MCF 10A (cell line): ENCODE results near the gene SLC38A5. TPM values are rescaled to one million over a fixed set of nuclear protein-coding genes. Genes with fewer than 3 reads are reported as not detected.

Experiments used
- BruUV-seq: library from RNA; stranded (reverse); fragments of 400-500 nt; replicated peaks from 2 replicates; lab custom pipeline; 2021; lab: Mats Ljungman, UMichigan
- CTCF ChIA-PET: fragments of 300-600 bp; sonication (Branson Sonifier 250); formaldehyde crosslinking; extraction: SDS; loops from one replicate; lab custom pipeline; 2021; ENCODE audit warnings: antibody characterized with exemption, inconsistent platforms; lab: Yijun Ruan, JAX
- POLR2A ChIA-PET: fragments of 300-600, 350-650 bp; sonication (Branson Sonifier 250); formaldehyde crosslinking; extraction: SDS; loops from one replicate; lab custom pipeline; 2020; ENCODE audit warnings: antibody characterized with exemption, inconsistent platforms; lab: Yijun Ruan, JAX
- DNase-seq: peaks from one replicate; pipeline ENCODE4 v3.0.0-alpha.2; 2018; ENCODE audit not compliant: unreplicated experiment
- H3K27ac Mint-ChIP-seq: one replicate; pipeline ENCODE4 v1.8.0; 2022; ENCODE audit warnings: mild to moderate bottlenecking, low read depth, mixed read lengths; ENCODE audit not compliant: unreplicated experiment
- H3K27me3 Mint-ChIP-seq: one replicate; pipeline ENCODE4 v1.8.0; 2022; ENCODE audit warnings: mixed read lengths; ENCODE audit not compliant: insufficient read depth, unreplicated experiment
- H3K36me3 Mint-ChIP-seq: one replicate; pipeline ENCODE4 v1.8.0; 2022; ENCODE audit warnings: mild to moderate bottlenecking, moderate library complexity, mixed read lengths; ENCODE audit not compliant: insufficient read depth, unreplicated experiment
- H3K4me1 Mint-ChIP-seq: one replicate; pipeline ENCODE4 v1.8.0; 2022; ENCODE audit warnings: mixed read lengths; ENCODE audit not compliant: insufficient read depth, unreplicated experiment
- H3K4me3 Mint-ChIP-seq: one replicate; pipeline ENCODE4 v1.8.0; 2022; ENCODE audit warnings: mild to moderate bottlenecking, moderate library complexity, mixed read lengths; ENCODE audit not compliant: unreplicated experiment
- H3K9me3 Mint-ChIP-seq: one replicate; pipeline ENCODE4 v1.8.0; 2022; ENCODE audit warnings: mixed read lengths; ENCODE audit not compliant: unreplicated experiment
- intact Hi-C: fragments of 100-400 bp; cut with micrococcal nuclease; formaldehyde crosslinking; loops from 2 replicates; pipeline ENCODE4 v1.14.1; 2022
- total RNA-seq: library from RNA; stranded (reverse); gene quantifications from 2 replicates; pipeline ENCODE4 v1.2.3, GENCODE V29; 2022
- TF ChIP-seq, protein P1 (sequence below): fragments of 200-600 bp; IDR thresholded peaks from one replicate; pipeline ENCODE4 v1.8.0; 2022; ENCODE audit warnings: antibody characterized with exemption, mild to moderate bottlenecking; ENCODE audit not compliant: unreplicated experiment

The SLC38A5 gene
- total RNA-seq, 1 experiment from 2014 or later = 1.4 TPM

DNA sequence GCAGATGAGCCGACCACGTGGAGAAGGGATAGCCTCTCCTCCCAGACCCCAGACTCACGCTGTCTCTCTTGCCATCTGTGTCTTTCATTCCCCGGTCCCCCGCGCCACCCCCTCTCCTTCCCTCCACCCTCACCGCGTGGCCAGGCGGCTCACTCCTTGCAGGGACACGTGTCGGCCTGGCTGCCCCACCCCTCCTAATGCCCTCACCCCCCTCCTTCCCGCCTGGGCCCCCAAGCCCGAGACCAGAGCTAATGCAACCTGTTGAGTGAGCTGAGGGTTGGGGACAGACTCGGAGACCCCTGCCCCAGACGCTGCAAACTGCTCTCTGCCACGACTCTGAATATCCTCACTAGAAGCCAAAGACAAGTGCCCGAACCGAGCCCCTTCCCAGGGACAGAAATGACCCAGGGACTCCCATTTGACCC, 1.8 kb downstream of the SLC38A5 start:
- peaks cover 17% of the 10 kb centered on the region for H3K9me3 Mint-ChIP-seq
- peaks cover 16% of the 10 kb centered on the region for H3K4me1 Mint-ChIP-seq
- H3K36me3 Mint-ChIP-seq = peaks cover 12% of the 10 kb centered on the region
- no TSS peak for BruUV-seq
- no peak overlapping the region for H3K4me3 Mint-ChIP-seq
- TF ChIP-seq, protein P1, sequence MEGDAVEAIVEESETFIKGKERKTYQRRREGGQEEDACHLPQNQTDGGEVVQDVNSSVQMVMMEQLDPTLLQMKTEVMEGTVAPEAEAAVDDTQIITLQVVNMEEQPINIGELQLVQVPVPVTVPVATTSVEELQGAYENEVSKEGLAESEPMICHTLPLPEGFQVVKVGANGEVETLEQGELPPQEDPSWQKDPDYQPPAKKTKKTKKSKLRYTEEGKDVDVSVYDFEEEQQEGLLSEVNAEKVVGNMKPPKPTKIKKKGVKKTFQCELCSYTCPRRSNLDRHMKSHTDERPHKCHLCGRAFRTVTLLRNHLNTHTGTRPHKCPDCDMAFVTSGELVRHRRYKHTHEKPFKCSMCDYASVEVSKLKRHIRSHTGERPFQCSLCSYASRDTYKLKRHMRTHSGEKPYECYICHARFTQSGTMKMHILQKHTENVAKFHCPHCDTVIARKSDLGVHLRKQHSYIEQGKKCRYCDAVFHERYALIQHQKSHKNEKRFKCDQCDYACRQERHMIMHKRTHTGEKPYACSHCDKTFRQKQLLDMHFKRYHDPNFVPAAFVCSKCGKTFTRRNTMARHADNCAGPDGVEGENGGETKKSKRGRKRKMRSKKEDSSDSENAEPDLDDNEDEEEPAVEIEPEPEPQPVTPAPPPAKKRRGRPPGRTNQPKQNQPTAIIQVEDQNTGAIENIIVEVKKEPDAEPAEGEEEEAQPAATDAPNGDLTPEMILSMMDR = no peak
- H3K27me3 Mint-ChIP-seq = no peaks in the 10 kb centered on the region
- ChIA-PET CTCF (interaction anchor here (1.1 kb wide), 1 partner anchor 8 kb away, joined by 4 read pairs; the partner anchor contains the start of gene FTSJ1), POLR2A (no interaction called here)
- intact Hi-C loops = no loop called here
- no peak for DNase-seq
- H3K27ac Mint-ChIP-seq = no peak overlapping the region

DNA sequence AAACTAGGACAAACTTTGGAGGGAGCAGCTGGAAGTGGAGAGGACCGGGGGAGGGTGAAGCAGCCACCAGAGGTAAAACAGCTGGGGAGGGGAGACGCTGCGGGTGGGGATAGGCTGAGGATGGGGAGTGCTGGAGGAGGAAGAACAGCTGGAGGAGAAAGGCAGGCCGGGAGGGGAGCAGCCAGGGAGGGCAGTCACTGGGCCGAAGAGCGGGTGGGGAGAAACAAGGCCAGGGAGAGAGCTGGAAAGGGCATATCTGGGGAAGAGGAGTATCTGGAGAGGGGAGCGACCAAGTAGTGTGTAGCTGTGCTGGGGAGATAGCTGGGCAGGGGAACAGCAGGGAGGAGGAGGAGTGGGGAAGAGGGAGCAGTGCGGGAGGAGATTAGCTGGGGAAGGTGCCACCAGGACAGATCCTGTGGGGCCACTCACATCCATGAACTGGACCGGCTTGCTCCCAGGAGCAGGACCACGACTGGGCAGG, 2.7 kb downstream of the SLC38A5 start:
- Mint-ChIP-seq H3K4me3 (no peak overlapping the region), H3K27me3 (no peaks in the 10 kb centered on the region), H3K9me3 (peaks cover 17% of the 10 kb centered on the region), H3K4me1 (peaks cover 16% of the 10 kb centered on the region), H3K36me3 (peaks cover 7% of the 10 kb centered on the region), H3K27ac (no peak overlapping the region)
- intact Hi-C loops = no loop called here
- no TSS peak for BruUV-seq
- ChIA-PET POLR2A (interaction anchor here (0.7 kb wide), 1 partner anchor 721 kb away, joined by 3 read pairs; no protein-coding TSS in a partner anchor), CTCF (interaction anchor here (0.6 to 1.1 kb wide), 3 partner anchors 9 to 302 kb away, joined by 3 to 4 read pairs (median 3); partner anchors contain the start of gene FTSJ1)
- TF ChIP-seq, protein P1 = no peak
- no peak for DNase-seq

DNA sequence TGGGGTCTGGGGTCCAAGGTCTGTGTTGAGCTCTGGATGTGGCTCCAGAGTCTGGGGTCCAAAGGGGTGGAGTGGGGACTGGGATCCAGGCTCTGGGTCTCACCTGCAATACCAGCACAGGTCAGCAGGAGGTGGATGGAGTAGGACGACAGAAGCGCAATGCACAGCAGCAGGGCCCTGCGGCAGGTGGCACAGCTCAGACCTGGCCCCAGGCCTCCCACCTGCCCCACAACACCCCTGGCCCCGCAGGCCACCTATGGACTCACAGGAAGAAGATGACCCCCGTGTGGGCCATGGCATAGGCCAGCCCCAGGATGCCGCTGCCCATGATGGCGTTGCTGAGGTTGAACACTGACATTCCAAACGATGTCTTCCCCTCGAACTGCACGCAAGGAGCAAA, 3.4 kb downstream of the SLC38A5 start:
- POLR2A ChIA-PET = interaction anchor here (0.7 kb wide), 1 partner anchor 722 kb away, joined by 3 read pairs; no protein-coding TSS in a partner anchor
- TF ChIP-seq, protein P1 = peak; percentile 21

DNA sequence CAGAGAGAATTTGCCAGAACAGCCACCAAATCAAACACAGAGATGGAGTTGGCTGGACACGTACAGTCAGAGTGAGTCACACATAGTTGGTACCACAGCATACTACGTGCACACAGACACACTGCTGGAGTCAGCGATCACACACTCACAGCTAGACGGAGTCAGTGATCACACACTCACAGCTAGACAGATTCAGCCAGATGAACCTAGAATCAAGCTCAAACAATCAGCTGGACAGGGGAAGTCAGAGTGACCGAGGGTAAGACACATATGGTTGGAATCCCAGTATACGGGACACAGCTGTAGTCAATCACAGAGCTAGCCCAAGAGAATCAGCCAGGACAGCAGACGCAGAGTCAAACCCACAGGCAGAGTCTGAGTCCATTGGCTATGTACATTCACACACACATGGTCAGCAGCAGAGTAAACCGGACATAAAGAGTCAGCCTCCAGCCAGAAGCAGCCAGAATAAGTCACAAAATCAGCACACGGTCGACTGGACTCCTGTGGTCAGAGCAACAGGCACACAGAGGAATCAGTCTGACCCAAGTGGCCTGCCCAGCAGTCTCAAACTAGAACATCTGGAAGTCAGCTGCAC, 4.6 kb downstream of the SLC38A5 start:
- H3K9me3 Mint-ChIP-seq = peaks cover 27% of the 10 kb centered on the region
- intact Hi-C loops = no loop called here
- peak; percentile 30 for DNase-seq
- BruUV-seq = no TSS peak
- H3K27me3 Mint-ChIP-seq = no peaks in the 10 kb centered on the region
- H3K4me1 Mint-ChIP-seq = peaks cover 12% of the 10 kb centered on the region
- H3K36me3 Mint-ChIP-seq = peaks cover 7% of the 10 kb centered on the region
- ChIA-PET POLR2A (interaction anchor here (0.6 to 1.7 kb wide), 2 partner anchors 9 to 17 kb away, joined by 3 to 4 read pairs; no protein-coding TSS in a partner anchor), CTCF (interaction anchor here (0.7 to 1.8 kb wide), 4 partner anchors 9 to 13 kb away, joined by 3 to 8 read pairs (median 3); no protein-coding TSS in a partner anchor)
- H3K4me3 Mint-ChIP-seq = no peak overlapping the region
- TF ChIP-seq, protein P1 = no peak
- H3K27ac Mint-ChIP-seq = no peak overlapping the region

More for the DNA sequence above, 3.4 kb downstream of the SLC38A5 start:
- H3K9me3 Mint-ChIP-seq = peaks cover 17% of the 10 kb centered on the region
- peaks cover 7% of the 10 kb centered on the region for H3K36me3 Mint-ChIP-seq
- CTCF ChIA-PET = interaction anchor here (0.6 kb wide), 1 partner anchor 255 kb away, joined by 3 read pairs; no protein-coding TSS in a partner anchor
- H3K27ac Mint-ChIP-seq = no peak overlapping the region
- H3K4me1 Mint-ChIP-seq = peaks cover 16% of the 10 kb centered on the region
- no peak overlapping the region for H3K4me3 Mint-ChIP-seq
- no peaks in the 10 kb centered on the region for H3K27me3 Mint-ChIP-seq
- intact Hi-C loops = no loop called here
- no peak for DNase-seq
- BruUV-seq = no TSS peak
